Endothelial cell of umbilical vein (primary cell): ENCODE measurements around the gene MESD.

Experiments
- EZH2 ChIP-seq: IDR thresholded peaks from 2 replicates; pipeline ENCODE4 v1.6.1; 2012; ENCODE audit warnings: borderline replicate concordance, low read depth, mild to moderate bottlenecking, moderate library complexity, low read length, inconsistent platforms; ENCODE audit not compliant: severe bottlenecking
- FOS ChIP-seq: IDR thresholded peaks from 2 replicates; pipeline ENCODE4 v1.6.1; 2011; ENCODE audit warnings: mild to moderate bottlenecking, low read length, moderate library complexity, borderline replicate concordance; ENCODE audit not compliant: insufficient read depth
- GATA2 ChIP-seq: IDR thresholded peaks from 2 replicates; pipeline ENCODE4 v1.7.0; 2011; ENCODE audit warnings: low read depth, mild to moderate bottlenecking, moderate library complexity, mixed read lengths, low read length; ENCODE audit not compliant: insufficient read length, insufficient read depth
- JUN ChIP-seq: IDR thresholded peaks from 2 replicates; pipeline ENCODE4 v1.6.1; 2011; ENCODE audit warnings: borderline replicate concordance, low read depth; ENCODE audit not compliant: insufficient read length, insufficient read depth
- MAX ChIP-seq: IDR thresholded peaks from 2 replicates; pipeline ENCODE4 v1.6.1; 2011; ENCODE audit not compliant: insufficient read depth, insufficient read length
- MYC ChIP-seq: IDR thresholded peaks from one replicate; pipeline ENCODE4 v1.6.1; 2011; ENCODE audit warnings: mild to moderate bottlenecking, low read depth, low read length
- POLR2A ChIP-seq: IDR thresholded peaks from 2 replicates; pipeline ENCODE4 v1.6.1; 2012; ENCODE audit warnings: low read depth, mild to moderate bottlenecking, control low read depth, low read length
- POLR2AphosphoS5 ChIP-seq: IDR thresholded peaks from 2 replicates; pipeline ENCODE4 v1.6.1; 2012; ENCODE audit warnings: low read depth, mild to moderate bottlenecking, control low read depth, low read length, moderate library complexity; ENCODE audit not compliant: insufficient read depth
- TF ChIP-seq, protein P1 (sequence below), 2 donors: IDR thresholded peaks; 1 replicate in 1 of 2; 2 replicates in 1 of 2; pipeline ENCODE4 v1.5.1; 2011; ENCODE audit warnings: low read length in 2 of 2, mild to moderate bottlenecking in 2 of 2, moderate library complexity in 2 of 2, control low read depth in 1 of 2, inconsistent platforms in 1 of 2, low read depth in 1 of 2; ENCODE audit not compliant: insufficient read depth in 1 of 2; ENCODE audit errors: extremely low read depth in 1 of 2

DNA sequence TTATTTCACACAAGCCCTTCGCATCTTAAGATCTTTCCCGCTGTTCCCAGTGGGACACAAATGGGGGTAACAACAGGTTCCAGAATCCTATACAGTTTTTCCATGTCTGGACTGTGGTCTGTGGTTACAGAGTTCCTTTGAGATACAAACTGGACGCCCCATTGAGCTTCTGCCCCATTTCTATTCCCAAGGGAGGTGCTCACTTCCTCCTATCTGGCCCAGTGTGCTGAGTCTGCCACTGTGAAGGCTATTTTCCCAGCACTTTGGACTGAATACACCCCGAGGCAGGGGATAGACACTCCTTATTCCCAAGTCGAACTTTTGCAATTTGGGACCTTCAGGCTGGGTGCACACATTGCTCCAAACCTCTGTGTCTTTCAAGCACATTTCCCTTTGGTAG is 44.0 kb downstream of the MESD start:
- TF ChIP-seq, protein P1, sequence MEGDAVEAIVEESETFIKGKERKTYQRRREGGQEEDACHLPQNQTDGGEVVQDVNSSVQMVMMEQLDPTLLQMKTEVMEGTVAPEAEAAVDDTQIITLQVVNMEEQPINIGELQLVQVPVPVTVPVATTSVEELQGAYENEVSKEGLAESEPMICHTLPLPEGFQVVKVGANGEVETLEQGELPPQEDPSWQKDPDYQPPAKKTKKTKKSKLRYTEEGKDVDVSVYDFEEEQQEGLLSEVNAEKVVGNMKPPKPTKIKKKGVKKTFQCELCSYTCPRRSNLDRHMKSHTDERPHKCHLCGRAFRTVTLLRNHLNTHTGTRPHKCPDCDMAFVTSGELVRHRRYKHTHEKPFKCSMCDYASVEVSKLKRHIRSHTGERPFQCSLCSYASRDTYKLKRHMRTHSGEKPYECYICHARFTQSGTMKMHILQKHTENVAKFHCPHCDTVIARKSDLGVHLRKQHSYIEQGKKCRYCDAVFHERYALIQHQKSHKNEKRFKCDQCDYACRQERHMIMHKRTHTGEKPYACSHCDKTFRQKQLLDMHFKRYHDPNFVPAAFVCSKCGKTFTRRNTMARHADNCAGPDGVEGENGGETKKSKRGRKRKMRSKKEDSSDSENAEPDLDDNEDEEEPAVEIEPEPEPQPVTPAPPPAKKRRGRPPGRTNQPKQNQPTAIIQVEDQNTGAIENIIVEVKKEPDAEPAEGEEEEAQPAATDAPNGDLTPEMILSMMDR (IDR thresholded peaks at IDR 0.05; ENCODE audit: extremely low read depth in 1 of 2, insufficient read depth in 1 of 2, low read depth in 1 of 2, low read length in 2 of 2): no peak
- TF ChIP-seq POLR2AphosphoS5: no peak
- TF ChIP-seq MYC: no peak
- TF ChIP-seq POLR2A: no peak
- no peak for TF ChIP-seq EZH2
- no peak for TF ChIP-seq FOS
- no peak for TF ChIP-seq MAX
- no peak for TF ChIP-seq GATA2
- no peak for TF ChIP-seq JUN
